Endothelial cell of umbilical vein (primary cell): Measurements from ENCODE around the gene MIA3. TPM values are rescaled to one million over a fixed set of nuclear protein-coding genes. Genes with fewer than 3 reads are reported as not detected.

ENCODE experiments used
- polyA plus RNA-seq, 4 experiments: library from polyadenylated mRNA; depleted of rRNA in 3 of 4; stranded (reverse) in 3 of 4; unstranded in 1 of 4; fragments of >200 nt; gene quantifications; 2 replicates each; pipeline versions ENCODE4 v1.2.1 to v1.2.3, GENCODE V29; 2011 to 2012; ENCODE audit warnings: missing spikeins in 1 of 4
- total RNA-seq: library from RNA; stranded (reverse); gene quantifications from 2 replicates; pipeline ENCODE4 v1.2.3, GENCODE V29; 2021

MIA3 gene
- total and polyA plus RNA-seq, 2 donors (not counting 3 experiments of a cell fraction or from before 2014, with no cell fraction given), result 63.7 to 108 TPM

Other genes starting within 250 kb of the MIA3 start
- gene HHIPL2, start 70.0 kb upstream of the MIA3 start, total RNA-seq, result not detected in 2 replicates
- 0.03 TPM in 1 of 2 replicates, not detected in the other for gene HHIPL2, start 70.0 kb upstream of the MIA3 start, polyA plus RNA-seq
- gene TAF1A, start 28.2 kb upstream of the MIA3 start, total RNA-seq, result 5.3 and 7.1 TPM in 2 replicates
- gene TAF1A, start 28.2 kb upstream of the MIA3 start, polyA plus RNA-seq, result 1.3 and 1.4 TPM in 2 replicates
- 75.4 and 75.8 TPM in 2 replicates for gene AIDA, start 94.4 kb downstream of the MIA3 start, total RNA-seq
- 25.3 and 32.8 TPM in 2 replicates for gene AIDA, start 94.4 kb downstream of the MIA3 start, polyA plus RNA-seq
- gene BROX, start 94.5 kb downstream of the MIA3 start, total RNA-seq, result 38.6 and 39.7 TPM in 2 replicates
- 5.1 and 7.3 TPM in 2 replicates for gene BROX, start 94.5 kb downstream of the MIA3 start, polyA plus RNA-seq
- gene FAM177B, start 119.1 kb downstream of the MIA3 start, total RNA-seq, result not detected in 2 replicates
- not detected in 2 replicates for gene FAM177B, start 119.1 kb downstream of the MIA3 start, polyA plus RNA-seq
- gene DISP1, start 196.9 kb downstream of the MIA3 start, total RNA-seq, result 2.4 and 3.9 TPM in 2 replicates
- 3.9 and 4.6 TPM in 2 replicates for gene DISP1, start 196.9 kb downstream of the MIA3 start, polyA plus RNA-seq